ENCODE results near the gene SDSL.

DNA sequence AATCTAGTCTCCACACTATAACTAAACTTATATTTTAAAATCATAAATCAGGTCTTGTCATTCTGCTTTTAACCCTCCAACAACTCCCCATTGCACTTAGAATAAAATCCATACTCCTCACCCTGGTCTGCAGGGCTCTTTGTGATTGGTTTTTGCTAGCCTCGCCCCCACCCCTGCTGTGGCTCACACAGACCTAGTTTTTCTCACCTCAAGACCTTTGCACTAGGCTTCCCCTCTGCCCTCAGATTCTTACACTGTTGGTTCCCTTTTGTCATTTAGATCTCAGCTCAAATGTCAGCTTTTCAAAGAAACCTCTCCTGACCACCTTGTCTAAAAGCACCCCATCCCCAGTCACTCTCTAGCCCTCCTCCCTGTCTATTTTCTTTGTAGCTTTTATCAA is 60.2 kb downstream of the SDSL start:
- TF ChIP-seq, protein P1, sequence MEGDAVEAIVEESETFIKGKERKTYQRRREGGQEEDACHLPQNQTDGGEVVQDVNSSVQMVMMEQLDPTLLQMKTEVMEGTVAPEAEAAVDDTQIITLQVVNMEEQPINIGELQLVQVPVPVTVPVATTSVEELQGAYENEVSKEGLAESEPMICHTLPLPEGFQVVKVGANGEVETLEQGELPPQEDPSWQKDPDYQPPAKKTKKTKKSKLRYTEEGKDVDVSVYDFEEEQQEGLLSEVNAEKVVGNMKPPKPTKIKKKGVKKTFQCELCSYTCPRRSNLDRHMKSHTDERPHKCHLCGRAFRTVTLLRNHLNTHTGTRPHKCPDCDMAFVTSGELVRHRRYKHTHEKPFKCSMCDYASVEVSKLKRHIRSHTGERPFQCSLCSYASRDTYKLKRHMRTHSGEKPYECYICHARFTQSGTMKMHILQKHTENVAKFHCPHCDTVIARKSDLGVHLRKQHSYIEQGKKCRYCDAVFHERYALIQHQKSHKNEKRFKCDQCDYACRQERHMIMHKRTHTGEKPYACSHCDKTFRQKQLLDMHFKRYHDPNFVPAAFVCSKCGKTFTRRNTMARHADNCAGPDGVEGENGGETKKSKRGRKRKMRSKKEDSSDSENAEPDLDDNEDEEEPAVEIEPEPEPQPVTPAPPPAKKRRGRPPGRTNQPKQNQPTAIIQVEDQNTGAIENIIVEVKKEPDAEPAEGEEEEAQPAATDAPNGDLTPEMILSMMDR (conservative IDR thresholded peaks at IDR 0.05; ENCODE audit: low read depth in 2 of 2), result no peak
- no peak for TF ChIP-seq POLR2AphosphoS5 (IDR thresholded peaks at IDR 0.05; ENCODE audit: low read depth)
- TF ChIP-seq, protein P2, sequence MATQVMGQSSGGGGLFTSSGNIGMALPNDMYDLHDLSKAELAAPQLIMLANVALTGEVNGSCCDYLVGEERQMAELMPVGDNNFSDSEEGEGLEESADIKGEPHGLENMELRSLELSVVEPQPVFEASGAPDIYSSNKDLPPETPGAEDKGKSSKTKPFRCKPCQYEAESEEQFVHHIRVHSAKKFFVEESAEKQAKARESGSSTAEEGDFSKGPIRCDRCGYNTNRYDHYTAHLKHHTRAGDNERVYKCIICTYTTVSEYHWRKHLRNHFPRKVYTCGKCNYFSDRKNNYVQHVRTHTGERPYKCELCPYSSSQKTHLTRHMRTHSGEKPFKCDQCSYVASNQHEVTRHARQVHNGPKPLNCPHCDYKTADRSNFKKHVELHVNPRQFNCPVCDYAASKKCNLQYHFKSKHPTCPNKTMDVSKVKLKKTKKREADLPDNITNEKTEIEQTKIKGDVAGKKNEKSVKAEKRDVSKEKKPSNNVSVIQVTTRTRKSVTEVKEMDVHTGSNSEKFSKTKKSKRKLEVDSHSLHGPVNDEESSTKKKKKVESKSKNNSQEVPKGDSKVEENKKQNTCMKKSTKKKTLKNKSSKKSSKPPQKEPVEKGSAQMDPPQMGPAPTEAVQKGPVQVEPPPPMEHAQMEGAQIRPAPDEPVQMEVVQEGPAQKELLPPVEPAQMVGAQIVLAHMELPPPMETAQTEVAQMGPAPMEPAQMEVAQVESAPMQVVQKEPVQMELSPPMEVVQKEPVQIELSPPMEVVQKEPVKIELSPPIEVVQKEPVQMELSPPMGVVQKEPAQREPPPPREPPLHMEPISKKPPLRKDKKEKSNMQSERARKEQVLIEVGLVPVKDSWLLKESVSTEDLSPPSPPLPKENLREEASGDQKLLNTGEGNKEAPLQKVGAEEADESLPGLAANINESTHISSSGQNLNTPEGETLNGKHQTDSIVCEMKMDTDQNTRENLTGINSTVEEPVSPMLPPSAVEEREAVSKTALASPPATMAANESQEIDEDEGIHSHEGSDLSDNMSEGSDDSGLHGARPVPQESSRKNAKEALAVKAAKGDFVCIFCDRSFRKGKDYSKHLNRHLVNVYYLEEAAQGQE (IDR thresholded peaks at IDR 0.05; ENCODE audit: unreplicated experiment), result no peak
- no peak for TF ChIP-seq EZH2phosphoT487 (IDR thresholded peaks at IDR 0.05; ENCODE audit: unreplicated experiment)
- TF ChIP-seq EZH2 (IDR thresholded peaks at IDR 0.05; ENCODE audit: low read depth, unreplicated experiment), result no peak

All from GM23338 (cell line).